HUES64 (cell line): ENCODE data around the gene APBB2.
A peak's percentile ranks its signal among the peaks of the same experiment; 100 is the strongest.

Experiments
- H3K27ac ChIP-seq: 2 replicates; pipeline ENCODE4 v1.7.0; 2013; ENCODE audit warnings: low read depth, low read length, inconsistent platforms
- H3K27me3 ChIP-seq: 2 replicates; pipeline ENCODE4 v1.6.1; 2013; ENCODE audit warnings: mild to moderate bottlenecking, low read length; ENCODE audit not compliant: insufficient read depth
- H3K36me3 ChIP-seq: 2 replicates; pipeline ENCODE4 v1.6.1; 2013; ENCODE audit warnings: mild to moderate bottlenecking, low read length; ENCODE audit not compliant: insufficient read depth
- H3K4me1 ChIP-seq: 2 replicates; pipeline ENCODE4 v1.6.1; 2013; ENCODE audit warnings: mild to moderate bottlenecking, low read length, moderate library complexity; ENCODE audit not compliant: insufficient read depth
- H3K4me3 ChIP-seq: 2 replicates; pipeline ENCODE4 v1.5.1; 2013; ENCODE audit warnings: mild to moderate bottlenecking, low read length, moderate library complexity
- H3K9ac ChIP-seq: 2 replicates; pipeline ENCODE4 v1.6.1; 2013; ENCODE audit warnings: mild to moderate bottlenecking, low read depth, low read length
- H3K9me3 ChIP-seq: 2 replicates; pipeline ENCODE4 v1.6.1; 2013; ENCODE audit warnings: low read depth, low read length; ENCODE audit not compliant: insufficient read depth
- WGBS: fragments of 150-250, 120-280 bp; methylation state at CpG from one replicate; pipeline ENCODE4 v1.1.7; 2013; ENCODE audit warnings: missing lambda C conversion rate; 5-methylcytosine and 5-hydroxymethylcytosine counted together

The APBB2 gene

GRCh38 chr4:41204400-41204978, 9.9 kb downstream of the APBB2 start:
- no peaks in the 10 kb centered on the region for H3K9me3 ChIP-seq
- peaks cover 14% of the 10 kb centered on the region for H3K4me1 ChIP-seq
- no peak overlapping the region for H3K27ac ChIP-seq
- no peaks in the 10 kb centered on the region for H3K27me3 ChIP-seq
- WGBS, result 80% methylated on average over 7 of the region's 8 CpGs
- no peaks in the 10 kb centered on the region for H3K36me3 ChIP-seq
- no peak overlapping the region for H3K4me3 ChIP-seq
- H3K9ac ChIP-seq, result no peak overlapping the region

GRCh38 chr4:41203841-41204240, 10.5 kb downstream of the APBB2 start:
- no peaks in the 10 kb centered on the region for H3K27me3 ChIP-seq
- 89% methylated on average over 6 of the region's 6 CpGs for WGBS
- peaks cover 14% of the 10 kb centered on the region for H3K4me1 ChIP-seq
- H3K36me3 ChIP-seq, result no peaks in the 10 kb centered on the region
- H3K27ac ChIP-seq, result no peak overlapping the region
- no peaks in the 10 kb centered on the region for H3K9me3 ChIP-seq
- H3K4me3 ChIP-seq, result no peak overlapping the region
- H3K9ac ChIP-seq, result no peak overlapping the region

- H3K36me3 ChIP-seq, result no peaks in the 10 kb centered on the region
- no peak overlapping the region for H3K9ac ChIP-seq
- H3K27ac ChIP-seq, result no peak overlapping the region
- no peaks in the 10 kb centered on the region for H3K9me3 ChIP-seq
- H3K27me3 ChIP-seq, result no peaks in the 10 kb centered on the region
- WGBS, result 100% methylated on average over 2 of the region's 4 CpGs
- no peak overlapping the region for H3K4me3 ChIP-seq
- peaks cover 14% of the 10 kb centered on the region for H3K4me1 ChIP-seq
Measured at GRCh38 chr4:41202820-41203568, 11.3 kb downstream of the APBB2 start.

GRCh38 chr4:41202356-41202755, 12.0 kb downstream of the APBB2 start:
- Histone ChIP-seq H3K4me1 (peaks cover 14% of the 10 kb centered on the region), H3K36me3 (no peaks in the 10 kb centered on the region), H3K9me3 (no peaks in the 10 kb centered on the region), H3K4me3 (no peak overlapping the region), H3K9ac (no peak overlapping the region), H3K27me3 (no peaks in the 10 kb centered on the region), H3K27ac (no peak overlapping the region)
- 98% methylated on average over 4 of the region's 4 CpGs for WGBS

- H3K27ac ChIP-seq, result no peak overlapping the region
- no peaks in the 10 kb centered on the region for H3K27me3 ChIP-seq
- peaks cover 9% of the 10 kb centered on the region for H3K4me1 ChIP-seq
- H3K9ac ChIP-seq, result no peak overlapping the region
- H3K9me3 ChIP-seq, result no peaks in the 10 kb centered on the region
- WGBS, result 94% methylated on average over 3 of the region's 4 CpGs
- no peak overlapping the region for H3K4me3 ChIP-seq
- no peaks in the 10 kb centered on the region for H3K36me3 ChIP-seq
Measured at GRCh38 chr4:41200486-41201017, 13.8 kb downstream of the APBB2 start.

GRCh38 chr4:41199788-41200187, 14.6 kb downstream of the APBB2 start:
- no peak overlapping the region for H3K27ac ChIP-seq
- no peaks in the 10 kb centered on the region for H3K36me3 ChIP-seq
- H3K4me3 ChIP-seq, result no peak overlapping the region
- H3K27me3 ChIP-seq, result no peaks in the 10 kb centered on the region
- H3K9ac ChIP-seq, result no peak overlapping the region
- 75% methylated on average over 3 of the region's 3 CpGs for WGBS
- H3K9me3 ChIP-seq, result no peaks in the 10 kb centered on the region
- peaks cover 2% of the 10 kb centered on the region for H3K4me1 ChIP-seq

GRCh38 chr4:41197996-41198395, 16.3 kb downstream of the APBB2 start:
- 96% methylated on average over 1 of the region's 2 CpGs for WGBS
- no peaks in the 10 kb centered on the region for H3K36me3 ChIP-seq

GRCh38 chr4:41197495-41197894, 16.8 kb downstream of the APBB2 start:
- Histone ChIP-seq H3K36me3 (no peaks in the 10 kb centered on the region), H3K27me3 (no peaks in the 10 kb centered on the region), H3K4me3 (no peak overlapping the region), H3K4me1 (no peaks in the 10 kb centered on the region), H3K9me3 (no peaks in the 10 kb centered on the region), H3K27ac (no peak overlapping the region), H3K9ac (no peak overlapping the region)
- 87% methylated on average over 3 of the region's 3 CpGs for WGBS

More at GRCh38 chr4:41197996-41198395, 16.3 kb downstream of the APBB2 start:
- Histone ChIP-seq H3K27me3 (no peaks in the 10 kb centered on the region), H3K4me3 (no peak overlapping the region), H3K27ac (no peak overlapping the region), H3K9ac (no peak overlapping the region), H3K9me3 (no peaks in the 10 kb centered on the region), H3K4me1 (no peaks in the 10 kb centered on the region)

- H3K27ac ChIP-seq, result no peak overlapping the region
- no peaks in the 10 kb centered on the region for H3K36me3 ChIP-seq
- no peak overlapping the region for H3K4me3 ChIP-seq
- H3K9ac ChIP-seq, result no peak overlapping the region
- no peaks in the 10 kb centered on the region for H3K9me3 ChIP-seq
- H3K27me3 ChIP-seq, result no peaks in the 10 kb centered on the region
- no peaks in the 10 kb centered on the region for H3K4me1 ChIP-seq
- 92% methylated on average over 5 of the region's 6 CpGs for WGBS
Measured at GRCh38 chr4:41196633-41197332, 17.6 kb downstream of the APBB2 start.

- no peaks in the 10 kb centered on the region for H3K9me3 ChIP-seq
- H3K36me3 ChIP-seq, result no peaks in the 10 kb centered on the region
- no peak overlapping the region for H3K27ac ChIP-seq
- no peak overlapping the region for H3K9ac ChIP-seq
- no peaks in the 10 kb centered on the region for H3K27me3 ChIP-seq
- 100% methylated on average over 2 of the region's 3 CpGs for WGBS
- H3K4me3 ChIP-seq, result no peak overlapping the region
- H3K4me1 ChIP-seq, result peaks cover 24% of the 10 kb centered on the region
Measured at GRCh38 chr4:41192136-41192535, 22.2 kb downstream of the APBB2 start.

GRCh38 chr4:41189666-41190065, 24.7 kb downstream of the APBB2 start:
- Histone ChIP-seq H3K27ac (0 out of 2 replicates have a peak overlapping the region, but pooled peaks have one; percentile 1), H3K9me3 (no peaks in the 10 kb centered on the region), H3K9ac (no peak overlapping the region), H3K36me3 (no peaks in the 10 kb centered on the region), H3K4me3 (no peak overlapping the region), H3K27me3 (no peaks in the 10 kb centered on the region), H3K4me1 (peaks cover 24% of the 10 kb centered on the region)
- WGBS, result 51% methylated on average over 2 of the region's 2 CpGs
